ENCODE data around the gene ACOT7.
"Not testable (repeated sequence)": the region's sequence is repeated elsewhere in the genome, so short reads cannot be mapped to it uniquely, and the experiment has no call there.

The ACOT7 gene

DNA sequence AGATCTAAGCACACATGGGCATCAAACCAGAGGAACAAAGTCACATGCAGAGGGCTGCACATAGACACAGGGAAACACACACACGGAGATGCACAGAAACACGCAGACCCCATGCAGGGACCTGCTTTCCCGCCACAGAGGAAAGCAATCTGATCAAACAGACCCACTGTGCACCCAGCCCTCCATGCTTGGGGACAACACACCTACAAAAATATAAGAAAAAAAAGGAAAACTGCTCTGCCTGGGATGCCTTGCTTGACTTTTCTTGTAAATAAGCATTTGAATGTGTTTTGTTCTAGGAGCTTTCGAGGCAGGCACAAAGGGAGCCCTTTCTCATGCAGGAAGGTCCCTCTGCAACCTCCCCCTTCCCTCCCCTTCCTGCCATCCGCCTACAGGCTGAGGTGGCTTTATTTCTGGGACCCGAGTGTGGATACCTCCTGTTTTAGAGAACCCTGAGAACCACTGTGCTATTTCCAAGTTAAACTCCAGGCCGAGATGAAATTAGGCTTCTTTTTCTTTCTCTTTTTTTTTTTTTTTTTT, 154.3 kb downstream of the ACOT7 start:
- DNase-seq (ENCODE audit: low read depth in 1 of 2, low spot score in 1 of 2): no peak

GRCh38 chr1:6237093-6237492, 156.5 kb downstream of the ACOT7 start:
- DNase-seq (ENCODE audit: low read depth in 1 of 2, low spot score in 1 of 2): no peak

- DNase-seq (ENCODE audit: low read depth in 1 of 2, low spot score in 1 of 2): no peak
Observed at GRCh38 chr1:6235296-6235677, 158.3 kb downstream of the ACOT7 start.

DNA sequence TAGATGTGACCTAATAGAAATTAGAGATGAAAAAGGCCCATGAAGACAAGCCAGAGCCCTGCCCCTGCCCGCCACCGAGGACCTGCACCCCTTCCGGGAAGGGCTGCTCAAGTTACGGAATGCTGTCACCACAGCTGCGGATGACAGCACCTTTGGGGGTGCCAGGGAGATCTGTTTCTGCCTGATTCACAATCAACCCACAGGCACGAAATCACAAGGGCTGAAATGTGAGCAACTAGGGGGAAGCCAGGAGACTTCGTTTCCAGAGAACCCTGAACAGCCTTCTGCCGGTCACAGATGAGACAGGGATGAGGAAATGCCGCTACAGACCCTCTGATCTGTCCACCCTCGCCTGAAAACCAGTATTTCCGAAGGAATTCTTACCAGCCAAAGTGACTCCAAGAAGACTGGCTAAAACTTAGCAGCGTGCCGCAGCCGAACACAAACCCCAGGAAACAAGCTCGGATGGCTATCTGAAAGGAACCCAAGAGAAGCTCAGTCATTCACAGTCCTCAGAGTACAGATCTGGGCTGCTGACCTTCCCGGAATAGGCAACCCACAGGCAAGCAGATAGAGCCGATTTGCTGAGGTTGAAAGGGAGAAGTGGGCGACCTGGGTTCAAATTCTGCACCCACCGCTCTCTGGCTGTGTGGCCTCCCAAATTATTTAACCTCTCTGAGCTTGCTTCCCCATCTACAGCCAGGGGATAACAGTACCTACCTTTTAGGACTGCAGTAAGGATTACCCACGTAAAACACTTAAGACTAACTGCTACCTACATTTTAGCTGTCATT, 158.9 kb downstream of the ACOT7 start:
- no peak for DNase-seq (ENCODE audit: low read depth in 1 of 2, low spot score in 1 of 2)

DNA sequence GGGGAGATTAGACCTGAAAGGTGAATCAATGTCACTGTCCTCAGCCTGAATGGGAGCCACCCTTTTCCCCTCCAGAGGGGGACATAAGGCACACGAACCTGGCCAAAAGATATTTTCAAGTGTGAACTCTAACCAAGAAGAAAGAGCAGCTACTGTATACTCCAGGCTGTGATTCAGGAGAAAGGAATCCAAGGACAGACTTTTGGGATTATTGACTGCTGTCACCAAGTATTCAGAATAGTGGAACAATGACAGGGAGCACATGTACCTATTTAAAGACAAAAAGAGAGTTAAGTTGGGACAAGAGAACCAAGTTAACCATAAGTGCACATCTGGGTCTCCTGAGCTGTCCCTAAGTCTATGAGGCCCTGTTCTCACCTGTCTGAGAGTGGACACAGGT, 160.2 kb downstream of the ACOT7 start:
- DNase-seq (ENCODE audit: low read depth in 1 of 2, low spot score in 1 of 2): no peak

DNA sequence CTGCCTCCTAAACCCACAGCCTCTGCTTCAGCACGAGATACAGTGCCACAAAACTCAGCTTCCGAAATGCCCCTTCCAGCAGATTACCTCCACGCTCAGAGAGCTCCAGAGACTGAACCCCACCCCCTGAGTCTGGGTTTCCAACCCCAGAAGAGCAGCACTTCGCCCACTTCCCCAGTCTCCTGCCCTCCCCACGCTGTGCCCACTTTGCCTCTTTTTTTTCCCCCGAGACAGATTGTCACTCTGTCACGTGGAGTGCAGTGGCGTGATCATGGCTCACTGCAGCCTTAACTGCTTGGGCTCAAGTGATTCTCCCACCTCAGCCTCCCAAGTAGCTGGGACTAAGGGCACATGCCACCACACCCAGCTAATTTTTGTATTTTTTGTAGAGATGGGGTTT, 167.9 kb downstream of the ACOT7 start:
- DNase-seq (ENCODE audit: low read depth in 1 of 2, low spot score in 1 of 2): no peak

DNA sequence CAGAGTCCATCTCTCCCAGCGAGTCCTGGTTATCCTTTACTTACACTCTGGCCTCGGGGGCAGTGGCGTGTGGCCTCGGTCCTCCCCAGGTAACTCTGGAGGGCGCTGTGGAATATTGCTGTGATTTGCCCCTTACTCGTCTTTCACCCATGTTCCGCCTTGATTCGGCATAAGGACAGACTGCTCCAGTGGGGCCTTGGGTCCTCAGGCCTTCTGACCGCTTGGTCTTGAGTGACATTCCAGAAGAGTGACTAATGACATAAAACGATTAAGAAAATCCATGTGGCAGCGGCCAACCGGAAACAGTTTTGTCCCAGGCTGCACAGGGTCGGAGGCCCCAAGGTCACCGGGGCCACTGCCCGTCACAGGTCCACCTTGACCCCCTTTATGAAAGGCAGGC, 168.8 kb downstream of the ACOT7 start:
- DNase-seq (ENCODE audit: low read depth in 1 of 2, low spot score in 1 of 2): no peak

DNA sequence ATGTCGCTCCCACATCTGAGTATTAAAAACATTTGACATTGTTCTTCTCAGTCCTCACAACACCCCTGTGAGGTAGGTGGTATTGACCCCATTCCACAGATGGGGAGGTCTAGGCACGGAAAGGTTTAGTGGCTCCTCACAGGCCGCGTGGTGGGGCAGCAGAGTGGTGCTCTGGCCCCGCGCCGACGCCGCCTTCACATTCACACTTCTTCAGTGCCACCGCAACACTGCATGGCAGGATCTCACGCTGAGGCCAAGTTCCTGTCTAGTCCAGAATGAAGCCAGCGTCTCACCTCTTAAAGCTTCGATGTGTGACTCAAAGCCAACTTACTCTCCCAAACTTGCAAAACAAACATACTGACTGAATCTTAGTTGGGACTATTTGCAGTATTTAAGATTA, 169.9 kb downstream of the ACOT7 start:
- DNase-seq (ENCODE audit: low read depth in 1 of 2, low spot score in 1 of 2): no peak

DNA sequence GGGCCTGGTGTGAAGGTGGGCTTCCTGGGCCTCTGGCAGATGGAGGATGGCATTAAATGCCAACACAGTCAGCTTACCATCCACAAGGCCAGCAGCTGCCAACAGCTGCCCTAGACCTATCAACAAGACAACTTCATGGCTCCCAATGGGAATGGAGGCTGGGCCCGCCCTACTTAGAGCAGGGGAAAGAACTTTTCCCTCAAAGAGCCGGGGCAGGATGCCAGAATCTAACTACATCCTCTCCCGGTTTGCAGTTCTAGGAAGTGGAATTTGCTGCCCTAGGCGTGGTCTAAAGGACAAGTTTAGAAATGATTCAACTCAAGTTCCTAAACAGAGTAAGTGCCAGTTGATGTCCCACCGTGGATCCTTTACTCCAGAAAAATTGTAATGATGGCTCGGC, 170.9 kb downstream of the ACOT7 start:
- DNase-seq (ENCODE audit: low read depth in 1 of 2, low spot score in 1 of 2): no peak

DNA sequence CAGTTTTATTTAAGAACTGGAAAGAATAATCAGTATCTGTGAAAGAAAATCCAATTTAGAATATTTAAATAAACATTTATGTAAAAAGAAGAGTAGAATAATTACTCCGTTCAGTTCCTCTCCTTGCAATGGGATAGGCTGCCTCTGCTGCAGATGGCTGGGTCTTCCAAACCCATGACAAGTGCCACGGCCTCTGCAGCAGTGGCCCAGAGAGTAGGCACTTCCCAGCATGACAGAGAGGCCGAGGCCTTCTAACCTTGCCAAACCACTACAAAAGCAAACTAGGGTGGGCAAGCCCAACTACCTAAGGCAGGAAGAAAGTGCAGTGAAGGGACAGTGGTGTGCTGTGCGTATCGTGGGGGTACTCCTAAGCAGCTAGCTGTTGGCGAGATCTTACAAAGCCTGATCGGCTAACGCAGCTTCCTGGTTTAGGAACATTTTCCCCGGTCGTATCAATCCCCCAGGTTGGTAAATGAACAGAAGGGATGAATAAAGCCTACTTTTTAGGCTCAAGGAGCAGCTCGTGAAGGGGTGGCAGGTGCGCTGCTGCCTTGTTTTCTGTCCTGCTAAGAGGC, 172.3 kb downstream of the ACOT7 start:
- DNase-seq (ENCODE audit: low read depth in 1 of 2, low spot score in 1 of 2): no peak

DNA sequence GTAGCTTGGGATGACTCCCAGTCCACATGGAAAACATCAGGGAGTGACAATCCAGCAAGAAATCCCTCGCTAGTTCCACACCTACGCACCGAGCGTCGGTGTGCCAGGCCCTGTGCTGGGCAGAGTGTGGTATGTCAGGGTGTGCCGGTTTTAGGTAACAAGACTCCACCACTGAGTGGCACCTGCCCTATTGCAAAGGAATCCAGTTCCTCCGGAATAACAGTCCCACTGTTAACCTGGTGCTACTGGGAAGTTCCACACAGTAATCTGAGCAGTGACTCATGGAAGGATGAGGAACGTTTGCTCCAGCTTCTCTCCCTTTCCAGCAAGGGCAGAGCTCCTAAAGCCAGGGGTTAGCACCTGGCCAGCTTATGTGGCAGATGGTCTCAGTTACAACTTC, 173.3 kb downstream of the ACOT7 start:
- DNase-seq (ENCODE audit: low read depth in 1 of 2, low spot score in 1 of 2): no peak

- not testable (repeated sequence) for DNase-seq (ENCODE audit: low read depth in 1 of 2, low spot score in 1 of 2)
Observed at GRCh38 chr1:6219641-6220040, 173.9 kb downstream of the ACOT7 start.

- no peak for DNase-seq (ENCODE audit: low read depth in 1 of 2, low spot score in 1 of 2)
Observed at GRCh38 chr1:6218375-6219164, 175.0 kb downstream of the ACOT7 start.

Measured in activated T-helper 1 cell treated with anti-CD3 and anti-CD28 coated beads, Interleukin-2, amount 50 U/mL, for 16 hours (primary cell).